ENCODE data around the gene MYO9A. TPM values are rescaled to one million over a fixed set of nuclear protein-coding genes. Genes with fewer than 3 reads are reported as not detected.
A peak's percentile ranks its signal among the peaks of the same experiment; 100 is the strongest.

Gene MYO9A
- polyA plus RNA-seq, 1 donor, result 37.5 TPM

GRCh38 chr15:71782422-71783165 is 335.4 kb downstream of the MYO9A start:
- DNase-seq, result no peak

GRCh38 chr15:71781965-71782265 is 336.0 kb downstream of the MYO9A start:
- no peak for DNase-seq

DNA sequence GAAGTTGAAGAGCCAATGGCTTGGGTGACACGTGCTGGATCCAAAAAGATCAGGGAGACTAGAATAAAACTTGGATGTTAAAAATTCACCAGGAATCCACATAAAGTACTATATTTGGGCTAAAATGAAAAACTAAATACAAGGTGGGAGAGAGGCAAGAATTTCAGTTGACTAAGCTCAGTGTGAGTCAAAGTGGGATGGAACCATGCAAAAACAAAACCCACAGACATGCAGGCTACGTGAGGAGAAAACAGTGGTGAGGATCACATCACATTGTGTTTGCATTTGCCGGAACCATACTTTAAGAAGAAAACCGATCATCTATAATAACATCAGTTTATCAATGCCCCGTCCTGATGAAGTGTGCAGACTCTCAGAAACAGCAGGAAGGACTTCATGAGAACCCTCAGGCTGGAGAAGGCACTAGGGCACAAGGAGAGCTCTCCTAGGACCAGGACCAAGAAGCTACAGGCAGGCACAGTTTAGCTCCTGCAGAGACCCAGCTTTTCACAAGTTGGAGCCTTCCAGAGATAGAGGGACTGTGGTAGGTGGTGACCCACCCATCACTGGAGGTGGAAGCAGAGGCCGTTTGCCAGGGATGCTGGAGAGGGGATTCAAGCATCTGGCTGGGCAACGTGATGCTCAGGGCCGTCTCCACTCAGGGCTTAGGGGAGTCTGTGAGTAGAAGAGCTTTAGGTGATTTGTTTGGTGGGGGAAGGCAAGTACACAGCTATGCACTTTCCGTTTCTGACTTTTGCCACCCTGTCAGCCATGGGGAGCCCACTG is 336.6 kb downstream of the MYO9A start:
- DNase-seq, result no peak

DNA sequence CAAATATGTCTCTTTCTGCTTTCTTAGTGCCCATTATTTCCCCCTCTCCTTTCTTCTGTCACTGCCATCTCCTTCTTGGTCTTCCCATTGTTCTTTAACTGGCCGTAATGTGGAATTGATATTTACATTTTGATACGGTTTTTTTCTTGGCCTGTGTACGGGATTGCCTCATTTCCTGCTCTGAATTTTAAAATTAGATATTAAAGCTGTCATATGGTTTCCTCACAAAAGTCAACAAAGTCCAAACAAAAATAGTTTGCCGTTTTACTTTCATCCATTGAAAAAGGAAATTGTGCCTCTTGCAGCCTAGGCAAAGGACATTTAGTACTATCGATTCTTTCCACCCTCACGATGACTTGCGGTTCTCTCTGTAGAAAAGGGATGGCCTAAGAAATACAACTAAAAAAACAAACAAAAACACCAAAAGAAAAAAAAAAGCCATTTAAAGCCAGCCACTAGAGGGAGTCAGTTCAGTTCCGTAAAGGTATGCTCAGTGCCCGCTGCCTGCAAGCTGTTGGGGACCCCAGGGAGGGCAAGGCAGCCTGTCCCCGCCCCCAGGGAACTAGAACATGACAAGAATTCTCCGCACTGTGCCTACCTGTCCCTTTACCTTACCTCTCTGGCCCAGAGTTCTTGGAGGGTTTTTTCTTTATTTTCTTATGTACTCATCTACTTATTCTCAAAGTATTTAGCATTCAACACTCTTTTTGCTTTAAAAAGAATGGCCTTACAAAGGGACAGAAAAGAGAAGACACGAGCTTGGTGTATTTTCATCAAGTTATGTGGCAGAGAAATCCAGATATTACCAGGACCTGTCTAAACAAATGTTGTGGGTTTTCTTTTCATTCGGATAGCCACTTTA is 337.6 kb downstream of the MYO9A start:
- DNase-seq, result peak; percentile 64

DNA sequence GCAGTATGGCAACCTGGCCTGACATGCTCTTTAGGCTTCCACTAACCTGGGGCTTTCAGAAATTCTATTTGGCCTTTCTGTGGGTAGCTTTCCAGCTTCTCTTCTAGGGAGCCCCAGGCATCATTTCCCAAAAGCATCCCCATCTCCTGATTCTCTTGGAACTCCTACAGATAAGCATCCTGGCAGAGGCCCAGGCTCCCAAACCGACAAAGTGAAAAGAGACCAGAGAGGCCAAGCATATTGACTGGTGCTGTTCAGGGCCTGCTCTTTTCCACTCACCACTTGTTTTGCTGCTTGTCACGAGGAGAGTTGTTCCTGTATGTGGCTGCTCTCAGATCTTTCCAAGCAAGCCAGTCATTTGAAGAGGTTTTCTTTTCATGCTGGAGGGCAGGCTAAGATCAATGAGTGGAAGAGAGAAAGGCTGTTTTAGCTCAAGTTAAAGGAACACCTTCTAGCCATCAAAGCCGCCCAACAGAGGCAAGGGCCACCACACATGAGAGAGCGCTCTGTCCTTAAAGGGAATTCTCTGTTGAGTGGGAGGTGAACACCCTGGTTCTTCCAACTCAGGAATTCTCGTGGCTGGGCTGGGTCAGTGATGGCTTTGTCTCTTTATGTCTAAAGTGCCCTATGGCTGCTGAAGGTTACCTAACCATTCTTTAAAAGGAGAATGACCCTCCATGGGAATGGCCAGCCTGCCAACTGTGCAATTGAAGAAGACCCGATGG is 338.7 kb downstream of the MYO9A start:
- DNase-seq, result no peak

- DNase-seq, result no peak
These were observed 340.6 kb downstream of the MYO9A start for GRCh38 chr15:71777216-71777943.

GRCh38 chr15:71776304-71776703 is 341.6 kb downstream of the MYO9A start:
- DNase-seq, result no peak

- DNase-seq, result no peak
These were observed 342.1 kb downstream of the MYO9A start for GRCh38 chr15:71775856-71776255.

- no peak for DNase-seq
These were observed 344.6 kb downstream of the MYO9A start for GRCh38 chr15:71773206-71773859.

Other genes with a start within 250 kb of the MYO9A start
- 6.8 TPM for gene SENP8, start 253 bp upstream of the MYO9A start, polyA plus RNA-seq (ENCODE audit: insufficient read length)
- gene GRAMD2A, start 79.6 kb upstream of the MYO9A start, polyA plus RNA-seq (ENCODE audit: insufficient read length), result 10.6 TPM
- gene PKM, start 113.0 kb upstream of the MYO9A start, polyA plus RNA-seq (ENCODE audit: insufficient read length), result 696 TPM
- gene PARP6, start 154.4 kb upstream of the MYO9A start, polyA plus RNA-seq (ENCODE audit: insufficient read length), result 135 TPM
- gene CELF6, start 202.0 kb upstream of the MYO9A start, polyA plus RNA-seq (ENCODE audit: insufficient read length), result 5.1 TPM

Measured in left kidney (tissue), 2 donors.